ENCODE measurements around the gene VEPH1. TPM values are rescaled to one million over a fixed set of nuclear protein-coding genes. Genes with fewer than 3 reads are reported as not detected.

The VEPH1 gene
- total RNA-seq, 1 donor from 2014 or later = 68.7 TPM

DNA sequence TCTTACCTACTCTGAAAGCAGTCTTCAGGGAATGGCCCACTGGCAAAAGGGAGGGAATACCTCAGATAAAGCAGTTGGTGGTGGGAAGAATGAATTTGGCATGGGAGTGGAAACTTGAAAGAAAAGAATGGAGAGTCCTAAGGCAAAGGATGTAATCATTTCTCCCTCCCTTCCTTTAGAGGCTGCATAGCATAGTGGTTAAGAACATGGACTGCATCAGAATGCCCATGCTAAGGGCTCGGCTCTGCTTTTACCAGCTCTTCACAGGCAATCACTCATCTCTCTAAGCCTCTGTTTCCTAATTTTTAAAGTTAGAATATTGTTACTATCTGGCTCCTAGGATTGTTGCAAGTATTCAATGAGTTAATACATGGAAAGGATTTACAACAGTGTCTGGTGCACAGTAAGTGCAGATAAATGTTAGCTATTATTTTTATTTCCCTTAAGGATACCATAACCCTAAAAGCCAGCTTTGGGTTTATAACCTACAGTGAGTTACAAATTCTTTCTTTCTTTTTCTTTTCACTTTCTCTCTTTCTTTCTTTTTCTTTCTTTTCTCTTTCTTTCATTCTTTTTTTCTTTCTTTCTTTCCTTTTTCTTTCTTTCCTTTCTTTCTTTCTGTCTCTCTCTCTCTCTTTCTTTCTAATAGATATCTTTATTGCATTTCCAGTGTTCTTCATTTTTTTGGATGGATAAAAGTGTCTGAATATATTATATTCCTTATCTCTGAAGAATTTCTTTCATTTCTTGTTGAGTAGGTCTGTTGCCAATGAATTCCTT lies 23.6 kb downstream of the VEPH1 start:
- no peak for DNase-seq (ENCODE audit: extremely low read depth, low read depth, low spot score)

DNA sequence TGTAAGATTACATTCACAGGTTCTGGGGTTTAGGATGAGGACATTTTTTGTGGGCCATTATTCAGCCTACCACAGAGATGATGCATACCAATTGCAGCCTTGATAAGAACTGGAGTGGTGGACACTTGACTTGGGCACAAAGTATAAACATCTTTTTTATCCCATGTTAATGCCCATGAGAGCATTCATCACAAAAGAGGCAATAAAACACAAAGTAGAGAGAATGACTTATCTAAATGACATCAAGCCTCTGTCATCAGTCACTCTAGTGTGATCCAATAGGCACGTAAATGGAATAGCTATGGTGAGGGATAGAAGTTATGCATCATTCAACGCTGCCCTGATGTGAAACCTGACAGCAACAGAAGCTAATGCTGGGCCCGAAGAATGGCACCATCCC lies 25.8 kb downstream of the VEPH1 start:
- no peak for DNase-seq (ENCODE audit: extremely low read depth, low read depth, low spot score)

DNA sequence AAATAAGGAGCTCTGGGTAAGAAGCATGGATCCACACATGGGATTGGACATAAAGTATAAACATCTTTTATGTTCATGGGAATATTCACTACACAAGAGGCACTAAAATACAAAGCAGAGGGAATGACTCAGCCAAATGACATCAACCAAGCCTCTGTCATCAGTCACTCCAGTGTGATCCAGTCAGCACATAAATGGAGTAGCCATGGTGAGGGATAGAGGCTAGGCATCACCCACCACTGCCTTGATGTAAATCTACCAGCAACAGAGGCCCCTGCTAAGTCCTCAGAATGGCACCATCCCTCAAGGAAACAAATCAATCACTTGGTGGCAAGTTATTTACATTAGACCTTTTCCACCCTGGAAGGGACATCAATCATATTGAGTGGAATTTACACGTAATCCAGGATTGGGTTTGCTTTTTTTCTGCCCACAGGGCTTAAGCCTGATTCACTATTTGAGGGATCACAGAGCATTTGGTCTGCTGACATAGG lies 27.2 kb downstream of the VEPH1 start:
- no peak for DNase-seq (ENCODE audit: extremely low read depth, low read depth, low spot score)

DNA sequence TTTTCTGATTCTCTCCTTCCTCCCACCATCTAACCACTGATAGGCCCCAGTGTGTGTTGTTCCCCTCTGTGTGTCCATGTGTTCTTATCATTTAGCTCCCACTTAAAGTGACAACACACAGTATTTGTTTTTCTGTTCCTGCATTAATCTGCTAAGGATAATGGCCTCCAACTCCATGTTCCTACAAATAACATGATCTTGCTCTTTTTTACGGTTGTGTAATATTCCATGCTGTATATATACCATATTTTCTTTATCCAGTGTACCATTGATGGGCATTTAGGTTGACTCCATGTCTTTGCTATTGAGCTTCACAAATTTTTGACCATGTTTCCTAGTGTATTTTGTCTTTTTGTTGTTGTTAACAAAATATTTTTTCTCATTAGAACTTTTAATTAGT lies 30.6 kb downstream of the VEPH1 start:
- DNase-seq (ENCODE audit: extremely low read depth, low read depth, low spot score) = no peak

DNA sequence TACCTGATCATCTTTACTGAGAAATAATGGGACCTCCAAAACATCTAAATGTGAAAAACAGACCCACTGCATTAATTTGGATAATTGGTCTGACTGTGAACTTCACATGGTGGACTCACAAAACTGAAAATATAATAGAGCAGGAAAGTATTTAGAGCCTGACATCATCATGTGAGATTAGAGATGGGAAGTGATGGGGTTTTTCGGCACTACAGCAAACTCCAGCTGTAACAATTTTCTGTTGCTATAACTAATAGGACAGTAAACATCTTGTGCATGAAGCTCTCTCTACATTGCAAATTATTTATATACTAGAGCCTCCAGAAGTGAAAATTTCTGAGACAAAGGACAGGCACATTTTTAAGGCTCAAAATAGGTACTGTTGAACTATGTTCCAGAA lies 32.2 kb downstream of the VEPH1 start:
- no peak for DNase-seq (ENCODE audit: extremely low read depth, low read depth, low spot score)

DNA sequence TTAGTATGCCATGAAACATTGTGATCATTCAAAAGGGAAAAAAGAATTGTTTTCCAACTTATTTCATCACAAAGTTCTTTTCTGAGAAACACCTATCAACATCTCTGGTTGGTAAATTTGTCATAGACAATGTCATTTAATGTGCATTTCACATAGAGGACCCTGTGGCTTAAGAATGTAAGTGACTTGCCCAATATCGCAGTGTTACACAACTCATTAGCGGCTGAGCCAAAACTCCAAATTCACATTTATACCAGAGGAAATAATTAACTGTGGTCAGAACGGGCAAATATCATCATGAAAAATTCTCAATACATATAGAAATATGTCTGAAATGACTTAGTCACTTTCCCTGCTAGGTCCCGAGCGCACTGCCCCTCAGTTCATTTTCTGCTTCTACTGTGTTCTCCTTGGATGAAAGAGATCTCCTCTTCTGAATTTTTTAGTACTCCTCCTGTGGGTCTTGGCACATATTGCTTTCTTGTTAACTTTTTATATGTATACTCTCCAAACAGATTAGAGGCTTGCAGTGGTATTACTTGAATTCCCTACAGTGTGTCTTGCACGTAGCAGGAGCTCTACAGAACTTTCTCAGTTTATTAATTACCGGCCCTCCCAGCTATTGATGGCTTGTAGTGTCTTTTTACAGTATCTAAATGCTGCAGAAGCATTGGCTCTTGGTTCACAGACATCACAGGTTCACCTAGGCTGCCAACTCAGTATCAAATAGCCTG lies 33.5 kb downstream of the VEPH1 start:
- no peak for DNase-seq (ENCODE audit: extremely low read depth, low read depth, low spot score)

DNA sequence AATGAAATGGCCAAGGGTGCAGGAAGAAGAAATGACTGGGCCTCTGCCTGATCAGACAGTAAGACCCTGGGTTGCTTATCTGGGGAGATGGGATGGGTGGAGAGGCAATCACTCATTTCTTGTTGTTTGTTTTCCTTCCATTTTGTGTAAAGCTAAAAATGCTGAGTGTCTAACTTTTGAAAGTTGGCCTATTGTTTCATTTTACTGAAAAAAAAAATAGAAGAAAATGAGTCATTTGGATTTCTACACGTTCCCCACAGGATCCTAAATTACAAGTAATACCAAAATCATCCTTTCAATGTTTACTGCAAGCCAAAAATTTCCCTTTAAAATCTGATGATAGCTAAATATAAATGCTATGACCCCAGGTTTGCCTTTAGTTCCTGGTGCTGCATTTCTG lies 36.0 kb downstream of the VEPH1 start:
- no peak for DNase-seq (ENCODE audit: extremely low read depth, low read depth, low spot score)

DNA sequence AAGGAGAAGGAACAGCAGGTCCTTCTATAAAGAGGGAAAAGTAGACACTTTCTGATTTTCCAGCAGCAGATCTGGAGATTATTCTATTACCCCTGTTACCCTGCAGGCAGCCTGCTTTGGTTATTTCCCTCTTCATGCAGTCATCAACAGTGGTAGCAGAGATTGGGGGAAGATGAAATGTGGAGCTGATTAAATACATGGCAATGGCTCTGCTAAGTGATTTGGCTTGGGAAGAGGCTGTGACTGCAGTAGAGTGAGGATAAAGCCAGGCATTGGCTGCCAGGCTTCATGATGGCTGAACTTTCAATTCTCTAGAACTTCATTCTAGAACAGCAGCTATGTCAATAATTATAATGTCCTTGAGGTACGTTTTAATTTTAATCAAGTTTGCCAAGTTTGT lies 37.5 kb downstream of the VEPH1 start:
- no peak for DNase-seq (ENCODE audit: extremely low read depth, low read depth, low spot score)

DNA sequence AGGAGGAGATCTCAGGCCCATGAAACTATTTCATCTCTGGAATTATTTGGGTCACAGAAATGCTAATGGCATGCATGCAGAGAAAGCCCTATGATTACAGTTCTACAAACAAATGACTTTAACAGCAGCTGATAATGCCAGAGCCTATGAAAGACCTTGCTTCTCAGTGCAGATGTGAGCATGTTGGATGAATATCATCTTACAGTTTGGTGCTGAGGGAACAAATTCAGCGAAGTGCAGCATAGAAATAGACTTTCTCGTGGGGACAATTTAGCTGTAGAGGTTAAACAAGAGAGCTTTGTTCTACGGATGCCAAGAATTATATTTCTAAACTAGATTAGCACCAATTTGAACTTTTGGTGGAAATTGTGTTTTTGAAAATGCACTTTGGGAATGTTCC lies 38.9 kb downstream of the VEPH1 start:
- DNase-seq (ENCODE audit: extremely low read depth, low read depth, low spot score) = no peak

DNA sequence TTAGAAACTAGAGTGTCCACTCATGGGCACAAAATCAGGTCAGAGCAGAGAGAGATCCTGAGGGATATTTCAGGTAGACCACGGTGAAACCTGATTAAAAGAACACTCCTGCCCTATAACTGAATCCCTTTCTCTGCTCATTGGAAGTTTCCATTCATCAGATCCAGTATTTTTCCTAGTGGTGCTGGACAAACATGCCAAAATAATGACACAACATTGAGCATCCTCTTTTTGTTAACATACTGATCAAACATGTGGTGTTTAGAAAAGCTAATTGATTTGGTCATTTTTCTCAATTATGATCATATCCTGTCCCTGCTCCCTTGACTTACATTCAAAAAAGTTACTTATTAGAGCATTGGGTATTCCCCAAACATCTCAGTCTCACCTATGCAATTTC lies 39.4 kb downstream of the VEPH1 start:
- no peak for DNase-seq (ENCODE audit: extremely low read depth, low read depth, low spot score)

DNA sequence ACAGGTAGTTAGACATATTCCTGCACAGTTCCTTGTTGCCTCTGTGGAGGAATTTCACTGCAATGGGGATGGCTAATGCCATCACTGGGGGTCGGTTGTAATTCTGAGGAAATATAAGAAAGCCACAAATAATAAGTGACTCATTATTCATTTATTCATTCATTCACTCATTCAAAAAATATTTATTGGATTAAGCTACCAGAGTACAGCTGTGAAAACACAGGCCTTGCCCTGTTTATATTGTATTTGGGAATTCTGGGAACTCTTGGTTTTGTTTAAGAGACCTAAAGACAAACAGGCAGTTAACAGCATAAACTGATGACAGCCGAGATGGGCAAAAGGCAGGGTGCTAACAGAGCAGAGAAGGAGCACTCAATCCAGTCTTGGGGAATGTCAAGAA lies 43.0 kb downstream of the VEPH1 start:
- no peak for DNase-seq (ENCODE audit: extremely low read depth, low read depth, low spot score)

DNA sequence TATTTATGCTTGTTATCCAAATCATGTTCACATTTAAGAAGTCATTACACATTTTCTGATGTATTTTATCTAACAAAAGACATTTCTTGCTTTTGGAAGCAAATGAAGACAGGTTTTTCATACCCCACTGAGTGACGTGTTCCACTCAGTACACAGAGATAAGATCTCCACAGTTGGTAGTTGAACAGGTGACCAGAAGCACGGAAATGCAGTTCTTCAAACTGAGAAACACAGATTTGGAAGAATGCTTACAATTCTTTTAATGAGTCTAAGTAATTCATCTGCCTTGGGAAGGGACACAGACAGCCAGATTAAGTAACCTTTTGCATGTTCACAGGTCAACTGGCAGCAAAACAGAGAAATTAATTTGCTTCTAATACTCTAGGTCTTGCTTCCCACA lies 43.5 kb downstream of the VEPH1 start:
- DNase-seq (ENCODE audit: extremely low read depth, low read depth, low spot score) = no peak

DNA sequence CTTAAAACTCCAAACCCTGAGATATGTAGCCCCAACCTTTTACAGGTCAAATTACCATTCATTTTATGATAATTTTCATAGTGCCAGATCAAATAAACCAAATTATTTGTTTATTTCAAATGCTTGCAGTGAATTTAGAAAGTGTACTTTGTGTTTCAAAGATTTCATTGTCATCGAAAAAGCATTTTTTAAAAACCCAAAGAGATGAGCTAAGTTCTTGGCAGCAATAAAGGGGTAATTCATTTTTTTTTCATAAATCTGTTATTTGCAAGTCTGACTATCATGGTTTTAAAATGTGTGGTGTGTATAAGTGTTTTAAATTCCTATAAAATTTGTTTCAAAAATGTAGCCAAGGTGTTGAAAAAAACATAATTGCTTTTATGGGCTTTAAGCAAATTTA lies 49.4 kb downstream of the VEPH1 start:
- DNase-seq (ENCODE audit: extremely low read depth, low read depth, low spot score) = no peak

DNA sequence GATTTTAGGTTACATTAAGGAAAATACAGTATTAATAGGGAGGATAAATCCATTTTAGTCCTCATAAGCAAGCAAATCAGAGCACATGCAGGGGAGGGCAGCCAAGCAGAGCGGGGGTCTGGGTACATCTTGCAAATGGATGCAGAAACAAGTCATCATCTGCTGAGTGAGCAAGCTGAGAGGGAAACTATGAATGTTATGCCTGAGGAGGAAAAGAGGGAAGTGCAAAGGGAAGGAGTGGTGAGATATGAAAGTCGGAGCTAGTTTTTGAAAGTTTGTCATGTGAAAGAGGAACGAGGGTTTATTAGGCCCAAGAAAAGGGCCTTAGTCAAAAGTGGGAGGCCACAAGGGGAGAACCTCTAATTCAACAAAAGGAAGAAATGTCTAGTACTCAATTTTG lies 51.1 kb downstream of the VEPH1 start:
- no peak for DNase-seq (ENCODE audit: extremely low read depth, low read depth, low spot score)

DNA sequence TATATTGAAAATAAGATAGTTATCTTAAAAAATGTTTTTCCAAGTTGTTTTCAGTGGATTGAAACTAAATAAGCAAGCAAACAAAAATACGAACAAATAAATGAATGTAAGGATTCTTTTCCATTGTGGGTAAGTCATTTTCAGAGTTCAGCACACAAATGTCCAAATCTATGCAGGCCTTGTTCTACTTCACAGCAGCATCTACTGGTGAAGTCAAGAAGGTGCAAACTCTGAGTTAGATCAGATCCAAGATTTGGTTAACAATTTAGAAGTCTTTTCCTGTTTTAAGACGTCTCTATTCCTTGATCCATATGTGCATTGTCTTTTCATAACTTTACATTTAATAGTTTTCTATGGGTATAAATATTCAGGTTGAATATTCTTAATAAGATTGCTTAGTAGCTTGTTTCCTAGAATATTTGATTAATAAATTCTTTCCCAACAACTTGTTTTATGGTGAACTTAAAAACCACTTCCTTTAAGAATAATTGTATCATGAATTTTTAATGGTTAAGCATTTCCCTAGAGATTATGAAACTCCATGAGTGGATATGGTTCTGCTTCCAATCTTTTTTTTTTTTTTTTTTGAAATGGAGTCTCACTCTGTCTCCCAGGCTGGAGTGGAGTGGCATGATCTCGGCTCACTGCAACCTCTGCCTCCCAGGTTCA lies 56.1 kb downstream of the VEPH1 start:
- no peak for DNase-seq (ENCODE audit: extremely low read depth, low read depth, low spot score)

DNA sequence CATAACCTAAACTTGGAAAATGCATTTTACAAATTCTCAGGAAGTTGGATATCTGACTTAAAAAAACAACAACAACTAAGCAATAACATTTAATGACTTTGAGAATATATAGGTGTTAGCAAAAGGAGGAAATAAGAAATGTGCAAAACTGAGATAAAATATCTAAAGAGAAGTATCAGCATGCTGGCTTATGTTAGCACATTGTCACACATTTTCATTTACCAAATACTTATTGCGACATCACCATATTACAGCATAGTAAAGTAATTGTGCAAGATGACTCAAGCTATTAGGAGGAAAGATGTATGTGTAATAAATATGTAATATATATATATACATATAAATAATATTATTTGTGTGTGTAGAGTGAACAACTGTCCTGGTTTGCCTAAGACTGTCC lies 57.4 kb downstream of the VEPH1 start:
- DNase-seq (ENCODE audit: extremely low read depth, low read depth, low spot score) = no peak

DNA sequence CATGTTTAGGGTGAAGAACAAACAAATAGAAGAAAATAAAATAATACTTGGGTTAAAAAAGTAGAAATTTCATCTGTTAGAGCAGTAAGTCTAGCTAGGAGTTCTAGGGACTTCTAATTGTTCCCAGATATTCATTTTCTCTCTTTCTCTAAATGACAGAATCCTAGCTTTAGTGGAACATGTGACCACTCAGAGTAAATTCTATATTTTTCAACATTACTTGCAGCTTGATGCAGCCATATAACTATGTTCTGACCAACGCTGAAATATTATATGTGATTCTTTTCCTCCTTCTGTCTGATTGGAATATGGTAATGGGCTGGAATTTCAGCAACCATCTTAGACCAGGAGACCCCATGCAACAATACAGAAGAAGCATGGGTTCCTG lies 58.4 kb downstream of the VEPH1 start:
- DNase-seq (ENCODE audit: extremely low read depth, low read depth, low spot score) = no peak

DNA sequence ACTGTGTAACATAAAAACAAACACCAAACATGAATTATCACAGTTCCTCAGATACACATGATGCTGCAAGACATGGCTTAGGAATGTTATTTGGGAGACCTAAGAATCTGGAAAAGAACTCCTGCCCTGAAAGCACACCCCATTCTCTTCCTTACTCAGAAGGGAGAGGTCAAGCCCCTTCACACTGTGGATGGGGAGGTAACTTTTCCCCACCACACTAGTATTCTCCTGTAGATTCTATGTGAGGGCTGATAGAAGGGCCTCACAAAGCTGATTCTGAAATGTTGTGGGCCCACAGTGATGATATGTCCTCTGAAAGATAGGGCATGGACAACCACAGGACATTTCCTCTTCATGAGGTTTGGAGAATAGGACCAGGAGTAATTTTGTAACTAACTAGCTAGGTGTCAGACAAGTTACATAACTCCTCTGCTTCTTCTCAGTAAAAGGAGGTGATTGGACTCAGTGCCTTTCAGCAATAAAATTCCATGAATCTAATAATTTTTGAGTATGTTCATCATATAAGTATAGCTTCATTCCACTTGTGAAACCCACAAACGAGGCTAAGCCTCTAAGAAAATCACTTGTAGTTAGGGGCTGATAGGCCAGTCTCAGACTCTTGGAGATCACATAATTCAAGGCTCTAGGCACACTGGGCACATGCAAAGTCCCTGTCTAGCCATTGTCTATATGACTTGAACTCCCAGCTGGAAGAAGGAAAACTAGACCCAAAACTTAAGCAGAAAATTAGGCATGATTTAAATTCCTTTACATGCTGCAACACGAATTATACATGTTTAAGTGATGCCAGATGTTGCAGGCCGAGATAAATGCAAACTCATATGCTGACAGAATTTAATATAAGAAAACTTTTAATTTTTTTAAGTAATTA lies 59.1 kb downstream of the VEPH1 start:
- no peak for DNase-seq (ENCODE audit: extremely low read depth, low read depth, low spot score)

DNA sequence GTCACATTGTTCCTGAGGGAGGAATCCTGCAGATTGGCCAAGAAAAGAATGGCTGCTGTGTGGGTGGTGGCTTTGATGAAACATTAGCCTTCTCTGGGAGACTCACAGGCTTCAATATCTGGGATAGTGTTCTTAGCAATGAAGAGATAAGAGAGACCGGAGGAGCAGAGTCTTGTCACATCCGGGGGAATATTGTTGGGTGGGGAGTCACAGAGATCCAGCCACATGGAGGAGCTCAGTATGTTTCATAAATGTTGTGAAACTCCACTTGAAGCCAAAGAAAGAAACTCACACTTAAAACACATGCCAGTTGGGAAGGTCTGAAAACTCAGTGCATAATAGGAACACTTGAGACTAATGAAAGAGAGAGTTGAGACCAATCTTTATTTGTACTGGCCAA lies 60.5 kb downstream of the VEPH1 start:
- no peak for DNase-seq (ENCODE audit: extremely low read depth, low read depth, low spot score)

DNA sequence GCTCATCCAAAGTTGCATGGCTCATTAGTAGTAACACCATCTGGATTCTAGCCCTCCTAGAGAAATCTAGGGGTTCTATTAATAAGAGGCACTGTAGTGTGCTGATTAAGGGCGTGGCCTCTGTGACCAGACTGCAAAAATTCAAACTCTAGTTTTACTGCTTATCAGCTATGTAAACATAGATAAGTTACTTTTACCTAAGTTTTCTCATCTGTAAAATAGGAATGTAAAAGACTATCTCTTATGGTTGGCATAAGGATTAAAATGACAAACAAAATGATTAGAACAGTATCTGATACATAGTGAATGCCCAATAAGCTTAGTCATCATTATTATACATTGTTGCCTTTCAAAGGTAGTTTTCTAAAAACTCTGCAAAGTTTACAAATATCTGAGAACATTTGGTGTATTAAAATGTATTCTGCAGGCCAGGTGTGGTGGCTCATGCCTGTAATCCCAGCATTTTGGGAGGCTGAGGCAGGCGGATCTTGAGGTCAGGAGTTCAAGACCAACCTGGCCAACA lies 62.1 kb downstream of the VEPH1 start:
- DNase-seq (ENCODE audit: extremely low read depth, low read depth, low spot score) = no peak

Data from glomerular endothelial cell (primary cell).